Lower leg skin (tissue), 3 donors: ENCODE measurements around the gene WNT7A.

Experiments used
- POLR2A ChIP-seq, 2 donors: fragments of 450-650 bp; IDR thresholded peaks; one replicate each; pipeline ENCODE4 v1.6.1; 2016 to 2017; ENCODE audit warnings: antibody characterized with exemption in 2 of 2, mild to moderate bottlenecking in 1 of 2, moderate library complexity in 1 of 2
- TF ChIP-seq, protein P1 (sequence below), 3 donors: fragments of 450-650 bp; IDR thresholded peaks; one replicate each; pipeline ENCODE4 v1.5.1; 2016; ENCODE audit warnings: antibody characterized with exemption in 3 of 3, mild to moderate bottlenecking in 3 of 3, moderate library complexity in 2 of 3

DNA sequence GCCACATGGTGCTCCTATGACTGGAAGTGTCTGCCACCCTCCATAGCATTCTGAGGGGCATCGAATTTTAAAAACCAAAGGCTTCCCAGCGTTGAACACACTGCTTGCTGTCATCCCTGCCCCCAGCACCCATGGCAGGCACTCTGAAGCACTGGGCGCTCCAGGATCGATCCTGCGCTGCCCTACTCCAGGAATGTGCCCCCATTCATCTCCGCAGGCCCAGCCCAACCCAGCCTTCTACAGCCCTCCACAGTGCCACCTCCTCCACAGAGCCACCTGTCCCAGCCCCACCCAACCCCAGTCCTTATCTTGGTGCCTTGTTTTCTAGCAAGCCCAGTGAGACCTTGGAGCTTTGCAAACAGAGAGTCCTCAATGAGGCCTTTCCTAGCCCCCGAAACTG, 52.2 kb downstream of the WNT7A start:
- TF ChIP-seq POLR2A (IDR thresholded peaks at IDR 0.05) = no peak
- TF ChIP-seq, protein P1, sequence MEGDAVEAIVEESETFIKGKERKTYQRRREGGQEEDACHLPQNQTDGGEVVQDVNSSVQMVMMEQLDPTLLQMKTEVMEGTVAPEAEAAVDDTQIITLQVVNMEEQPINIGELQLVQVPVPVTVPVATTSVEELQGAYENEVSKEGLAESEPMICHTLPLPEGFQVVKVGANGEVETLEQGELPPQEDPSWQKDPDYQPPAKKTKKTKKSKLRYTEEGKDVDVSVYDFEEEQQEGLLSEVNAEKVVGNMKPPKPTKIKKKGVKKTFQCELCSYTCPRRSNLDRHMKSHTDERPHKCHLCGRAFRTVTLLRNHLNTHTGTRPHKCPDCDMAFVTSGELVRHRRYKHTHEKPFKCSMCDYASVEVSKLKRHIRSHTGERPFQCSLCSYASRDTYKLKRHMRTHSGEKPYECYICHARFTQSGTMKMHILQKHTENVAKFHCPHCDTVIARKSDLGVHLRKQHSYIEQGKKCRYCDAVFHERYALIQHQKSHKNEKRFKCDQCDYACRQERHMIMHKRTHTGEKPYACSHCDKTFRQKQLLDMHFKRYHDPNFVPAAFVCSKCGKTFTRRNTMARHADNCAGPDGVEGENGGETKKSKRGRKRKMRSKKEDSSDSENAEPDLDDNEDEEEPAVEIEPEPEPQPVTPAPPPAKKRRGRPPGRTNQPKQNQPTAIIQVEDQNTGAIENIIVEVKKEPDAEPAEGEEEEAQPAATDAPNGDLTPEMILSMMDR (IDR thresholded peaks at IDR 0.05) = no peak
